ENCODE data around the gene SHC1.

SHC1 gene

GRCh38 chr1:154956544-154956941, 14.0 kb downstream of the SHC1 start:
- no peak for DNase-seq

GRCh38 chr1:154955718-154956543, 14.6 kb downstream of the SHC1 start, which contains the start of gene PBXIP1:
Gene PBXIP1 (minus strand): TSS chr1:154956099. CDS start chr1:154953721, 2,378 bp downstream.
- DNase-seq: peak; percentile 59

GRCh38 chr1:154955039-154955717, 15.4 kb downstream of the SHC1 start:
- peak; percentile 49 for DNase-seq

- DNase-seq: no peak
Measured at GRCh38 chr1:154954541-154954940, 16.0 kb downstream of the SHC1 start.

GRCh38 chr1:154953611-154954038, 16.9 kb downstream of the SHC1 start:
- DNase-seq: no peak

- DNase-seq: no peak
Measured at GRCh38 chr1:154952664-154953063, 17.9 kb downstream of the SHC1 start.

- DNase-seq: no peak
Measured at GRCh38 chr1:154951901-154952657, 18.5 kb downstream of the SHC1 start.

- no peak for DNase-seq
Measured at GRCh38 chr1:154948079-154948478, 22.5 kb downstream of the SHC1 start.

GRCh38 chr1:154945962-154946850, 24.3 kb downstream of the SHC1 start:
- no peak for DNase-seq

- no peak for DNase-seq
Measured at GRCh38 chr1:154945160-154945961, 25.2 kb downstream of the SHC1 start.

GRCh38 chr1:154944401-154945159, 26.0 kb downstream of the SHC1 start:
- DNase-seq: no peak

- DNase-seq: no peak
Measured at GRCh38 chr1:154943649-154944400, 26.7 kb downstream of the SHC1 start.

- DNase-seq: no peak
Measured at GRCh38 chr1:154941333-154942013, 29.1 kb downstream of the SHC1 start.

GRCh38 chr1:154940651-154941194, 29.8 kb downstream of the SHC1 start:
- DNase-seq: no peak

- DNase-seq: no peak
Measured at GRCh38 chr1:154940213-154940560, 30.4 kb downstream of the SHC1 start.

- DNase-seq: no peak
Measured at GRCh38 chr1:154938604-154939399, 31.7 kb downstream of the SHC1 start.

- no peak for DNase-seq
Measured at GRCh38 chr1:154937988-154938386, 32.6 kb downstream of the SHC1 start.
